Upper lobe of right lung (tissue), 1 donor: ENCODE measurements around the gene RTF1. TPM values are rescaled to one million over a fixed set of nuclear protein-coding genes. Genes with fewer than 3 reads are reported as not detected.
A peak's percentile ranks its signal among the peaks of the same experiment; 100 is the strongest.
"Not testable (repeated sequence)": the region's sequence is repeated elsewhere in the genome, so short reads cannot be mapped to it uniquely, and the experiment has no call there.

Experiments used
- ATAC-seq: fragments of 200-7000 bp; cut with Tn5 transposase; one replicate; pipeline ENCODE4 v1.9.1; 2020; ENCODE audit warnings: mild to moderate bottlenecking, moderate library complexity
- DNase-seq: peaks from one replicate; pipeline ENCODE4 v3.0.0-alpha.2; 2020
- H3K27ac ChIP-seq: fragments of 200-600 bp; one replicate; pipeline ENCODE4 v1.8.0; 2022
- H3K27me3 ChIP-seq: fragments of 200-600 bp; one replicate; pipeline ENCODE4 v1.8.0; 2022; ENCODE audit warnings: mild to moderate bottlenecking
- H3K36me3 ChIP-seq: fragments of 200-600 bp; one replicate; pipeline ENCODE4 v1.8.0; 2022
- H3K4me1 ChIP-seq: fragments of 200-600 bp; one replicate; pipeline ENCODE4 v1.8.0; 2022
- H3K4me3 ChIP-seq: fragments of 200-600 bp; one replicate; pipeline ENCODE4 v1.8.0; 2022; ENCODE audit warnings: mild to moderate bottlenecking
- H3K9me3 ChIP-seq: fragments of 200-600 bp; one replicate; pipeline ENCODE4 v1.8.0; 2022
- intact Hi-C: fragments of 100-400 bp; cut with DNase I; formaldehyde crosslinking; loops from one replicate; pipeline ENCODE4 v1.11.0; 2022
- long read RNA-seq: library from polyadenylated mRNA; unstranded; transcript quantifications from one replicate; pipeline ENCODE4 v2.0.0, GENCODE V29; 2021
- total RNA-seq: library from RNA; stranded (reverse); fragmentation: NEBNext Ultra II Directional; extraction: Animal tissue kit (Norgen Biotek cat#: 25700); gene quantifications from one replicate; pipeline ENCODE4 v1.2.1, GENCODE V29; 2021
- TF ChIP-seq, protein P1 (sequence below): fragments of 200-600 bp; IDR thresholded peaks from one replicate; pipeline ENCODE4 v1.8.0; 2022; ENCODE audit warnings: antibody characterized with exemption
- donor health status: DM: no; HTN: yes; CAD: no; lungs with severe emphysema.

RTF1 gene
- total RNA-seq, result 27.1 TPM
- long read RNA-seq, full-length matches to known transcripts, result 32 of 99 reads
- long read RNA-seq, partial matches to known transcripts, result 56 of 99 reads
- long read RNA-seq, other reads (novel, unspliced or antisense), result 11 of 99 reads

DNA sequence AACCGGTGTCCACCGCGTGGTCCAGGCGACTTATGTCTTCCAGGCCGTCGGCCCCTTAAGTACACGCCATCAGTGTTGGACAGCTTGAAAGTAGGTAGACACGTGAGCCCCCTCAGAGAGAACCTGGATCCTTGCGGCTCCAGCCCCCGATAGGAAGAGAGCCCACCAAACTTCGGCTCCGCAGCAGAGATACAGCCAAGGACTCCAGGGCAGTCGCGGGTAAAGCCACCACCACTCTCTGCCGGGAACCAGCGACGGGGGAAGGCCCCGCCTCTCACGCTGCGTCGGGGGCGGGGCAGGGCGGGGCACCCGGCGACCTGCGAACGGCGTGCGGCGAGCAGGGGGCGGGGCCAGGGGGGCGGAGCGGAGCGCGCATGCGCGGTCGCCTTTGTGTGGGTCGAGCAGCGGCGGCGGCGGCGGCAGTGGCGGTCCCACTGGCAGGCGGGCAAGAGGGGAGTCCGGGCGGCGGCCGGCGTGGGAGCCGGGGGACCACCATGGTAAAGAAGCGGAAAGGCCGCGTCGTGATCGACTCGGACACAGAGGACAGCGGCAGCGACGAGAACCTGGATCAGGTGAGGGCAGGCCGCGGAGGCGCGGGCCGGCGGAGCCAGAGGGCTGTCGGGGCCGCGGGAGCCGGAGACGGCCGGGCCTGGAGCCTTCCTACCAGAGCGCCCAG is at the start of gene RTF1:
Gene RTF1, plus strand, starts transcription at position 354 of the 676 bp plus-strand sequence. Its CDS starts 21 bp downstream, at position 375.
- ATAC-seq, result peak; percentile 99
- Histone ChIP-seq H3K27ac (peak within 1 kb of the TSS; percentile 87), H3K9me3 (no peaks in the 10 kb centered on the region), H3K36me3 (no peaks in the 10 kb centered on the region), H3K4me3 (peak within 1 kb of the TSS; percentile 99), H3K27me3 (no peaks in the 10 kb centered on the region), H3K4me1 (peaks cover 32% of the 10 kb centered on the region)
- DNase-seq, result peak; percentile 98
- intact Hi-C loops, result no loop called here
- TF ChIP-seq, protein P1, sequence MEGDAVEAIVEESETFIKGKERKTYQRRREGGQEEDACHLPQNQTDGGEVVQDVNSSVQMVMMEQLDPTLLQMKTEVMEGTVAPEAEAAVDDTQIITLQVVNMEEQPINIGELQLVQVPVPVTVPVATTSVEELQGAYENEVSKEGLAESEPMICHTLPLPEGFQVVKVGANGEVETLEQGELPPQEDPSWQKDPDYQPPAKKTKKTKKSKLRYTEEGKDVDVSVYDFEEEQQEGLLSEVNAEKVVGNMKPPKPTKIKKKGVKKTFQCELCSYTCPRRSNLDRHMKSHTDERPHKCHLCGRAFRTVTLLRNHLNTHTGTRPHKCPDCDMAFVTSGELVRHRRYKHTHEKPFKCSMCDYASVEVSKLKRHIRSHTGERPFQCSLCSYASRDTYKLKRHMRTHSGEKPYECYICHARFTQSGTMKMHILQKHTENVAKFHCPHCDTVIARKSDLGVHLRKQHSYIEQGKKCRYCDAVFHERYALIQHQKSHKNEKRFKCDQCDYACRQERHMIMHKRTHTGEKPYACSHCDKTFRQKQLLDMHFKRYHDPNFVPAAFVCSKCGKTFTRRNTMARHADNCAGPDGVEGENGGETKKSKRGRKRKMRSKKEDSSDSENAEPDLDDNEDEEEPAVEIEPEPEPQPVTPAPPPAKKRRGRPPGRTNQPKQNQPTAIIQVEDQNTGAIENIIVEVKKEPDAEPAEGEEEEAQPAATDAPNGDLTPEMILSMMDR, result no peak

DNA sequence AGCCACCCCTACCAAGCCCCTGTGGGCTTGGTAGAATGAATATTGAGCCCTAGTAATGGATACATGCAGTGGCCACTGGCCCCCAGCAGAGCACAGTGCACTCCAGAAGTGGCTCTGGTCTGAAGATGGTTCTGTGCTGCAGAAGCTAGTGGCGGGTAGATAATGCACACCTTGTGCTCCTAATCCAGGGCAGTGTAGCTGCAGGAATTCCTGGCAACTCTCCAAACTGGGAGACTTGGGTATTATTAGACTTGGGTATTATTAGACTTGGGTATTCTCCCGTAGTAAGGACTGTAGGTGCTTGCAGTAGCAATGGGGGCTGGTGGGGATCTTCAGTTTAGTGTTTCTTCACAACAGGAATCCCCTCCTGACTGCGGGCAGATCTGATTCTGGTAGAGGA is 49.5 kb upstream of the RTF1 start:
- TF ChIP-seq, protein P1, result no peak
- no peaks in the 10 kb centered on the region for H3K4me1 ChIP-seq
- H3K27me3 ChIP-seq, result no peaks in the 10 kb centered on the region
- DNase-seq (no peak), ATAC-seq (no peak)
- H3K9me3 ChIP-seq, result no peaks in the 10 kb centered on the region
- no peaks in the 10 kb centered on the region for H3K36me3 ChIP-seq
- intact Hi-C loops, result no loop called here
- H3K4me3 ChIP-seq, result no peak overlapping the region
- H3K27ac ChIP-seq, result no peak overlapping the region

DNA sequence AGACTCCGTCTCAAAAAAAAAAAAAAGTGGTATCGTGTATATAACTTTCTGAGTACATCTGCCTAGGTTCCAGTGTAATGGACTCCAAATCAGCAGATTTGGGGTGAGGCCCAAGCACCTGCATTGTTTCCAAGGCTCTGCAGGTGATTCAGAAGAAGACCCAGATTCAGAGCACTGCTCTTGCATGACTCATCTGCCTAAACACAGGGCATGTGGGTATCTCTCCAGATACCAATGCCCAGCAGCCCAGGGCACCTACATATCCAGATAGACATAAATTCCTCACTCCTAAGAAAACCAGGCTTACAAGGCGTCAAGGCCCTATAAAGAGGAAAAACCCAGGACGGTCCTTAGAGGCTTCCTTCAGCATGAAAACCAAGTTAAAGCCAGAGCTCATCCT is 38.9 kb upstream of the RTF1 start:
- Histone ChIP-seq H3K27ac (no peak overlapping the region), H3K9me3 (no peaks in the 10 kb centered on the region), H3K4me3 (no peak overlapping the region), H3K36me3 (no peaks in the 10 kb centered on the region), H3K4me1 (no peaks in the 10 kb centered on the region), H3K27me3 (no peaks in the 10 kb centered on the region)
- intact Hi-C loops, result no loop called here
- DNase-seq (no peak), ATAC-seq (no peak)
- TF ChIP-seq, protein P1, result no peak

DNA sequence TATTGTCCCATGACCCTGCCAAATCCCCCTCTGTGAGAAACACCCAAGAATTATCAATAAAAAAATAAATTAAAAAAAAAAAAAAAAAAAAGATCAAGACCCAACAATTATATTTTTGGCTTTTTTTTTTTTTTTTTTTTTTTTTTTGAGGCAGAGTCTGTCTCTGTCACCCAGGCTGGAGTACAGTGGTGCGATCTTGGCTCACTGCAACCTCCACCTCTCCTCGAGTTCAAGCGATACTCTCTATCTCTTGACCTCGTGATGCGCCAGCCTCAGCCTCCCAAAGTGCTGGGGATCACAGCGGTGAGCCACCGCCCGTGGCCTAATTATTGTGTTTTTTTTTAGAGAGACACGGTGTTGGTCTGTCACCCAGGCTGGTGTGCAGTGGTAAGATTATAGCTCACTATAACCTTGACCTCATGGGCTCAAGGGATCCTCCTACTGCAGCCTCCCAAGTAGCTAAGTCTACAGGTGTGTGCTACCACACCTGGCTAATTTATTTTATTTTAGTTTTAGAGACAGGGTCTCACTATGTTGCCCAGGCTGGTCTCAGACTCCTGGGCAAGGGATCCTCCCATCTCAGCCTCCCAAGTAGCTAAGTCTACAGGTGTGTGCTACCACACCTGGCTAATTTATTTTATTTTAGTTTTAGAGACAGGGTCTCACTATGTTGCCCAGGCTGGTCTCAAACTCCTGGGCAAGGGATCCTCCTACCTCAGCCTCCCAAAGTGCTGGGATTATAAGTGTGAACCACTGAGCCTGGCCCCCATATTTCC is 32.7 kb upstream of the RTF1 start:
- H3K4me1 ChIP-seq, H3K27ac ChIP-seq, ATAC-seq, DNase-seq, intact Hi-C loops, H3K4me3 ChIP-seq, H3K27me3 ChIP-seq, H3K9me3 ChIP-seq: not testable (repeated sequence)
- peaks cover 29% of the 10 kb centered on the region for H3K36me3 ChIP-seq

DNA sequence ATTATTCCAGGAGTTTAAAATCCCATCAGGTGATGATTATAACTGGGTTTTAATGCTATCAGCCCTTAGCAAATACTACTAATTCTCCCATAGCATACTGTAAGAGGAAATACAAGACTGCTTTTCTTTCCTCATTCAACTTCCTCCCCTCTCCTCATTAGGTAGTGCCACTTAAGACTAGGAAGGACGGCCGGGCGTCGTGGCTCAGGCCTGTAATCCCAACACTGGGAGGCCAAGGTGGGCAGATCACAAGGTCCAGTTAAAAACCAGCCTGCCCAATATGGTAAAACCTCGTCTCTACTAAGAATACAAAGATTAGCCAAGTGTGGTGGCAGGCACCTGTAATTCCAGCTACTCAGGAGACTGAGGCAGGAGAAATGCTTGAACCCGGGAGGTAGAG is 29.2 kb upstream of the RTF1 start:
- DNase-seq (no peak), ATAC-seq (peak; percentile 32)
- TF ChIP-seq, protein P1, result no peak
- Histone ChIP-seq H3K27me3 (no peaks in the 10 kb centered on the region), H3K4me1 (no peaks in the 10 kb centered on the region), H3K27ac (no peak overlapping the region), H3K36me3 (peaks cover 41% of the 10 kb centered on the region), H3K9me3 (no peaks in the 10 kb centered on the region), H3K4me3 (no peak overlapping the region)
- intact Hi-C loops, result no loop called here

DNA sequence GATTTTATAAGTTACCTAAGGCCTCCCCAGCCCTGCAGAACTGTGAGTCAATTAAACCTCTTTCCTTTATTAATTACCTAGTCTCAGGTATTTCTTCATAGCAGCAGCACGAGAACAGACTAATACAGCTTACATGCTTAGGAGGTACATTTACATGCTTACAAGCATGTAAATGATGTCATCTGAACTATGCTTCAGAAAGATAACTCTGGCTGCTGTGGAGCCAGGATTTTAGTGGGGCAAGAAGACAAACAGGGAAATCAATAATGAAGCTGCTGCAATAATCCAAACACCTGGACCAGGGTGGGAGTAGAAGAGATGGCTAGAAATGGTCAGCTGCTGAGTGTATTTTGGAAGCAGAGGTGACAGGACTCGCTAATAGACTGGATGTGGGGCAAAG is 24.2 kb upstream of the RTF1 start:
- Histone ChIP-seq H3K4me3 (no peak overlapping the region), H3K4me1 (peaks cover 4% of the 10 kb centered on the region), H3K27ac (no peak overlapping the region), H3K36me3 (peaks cover 58% of the 10 kb centered on the region), H3K27me3 (no peaks in the 10 kb centered on the region), H3K9me3 (no peaks in the 10 kb centered on the region)
- DNase-seq (no peak), ATAC-seq (no peak)
- TF ChIP-seq, protein P1, result no peak
- intact Hi-C loops, result no loop called here
